Thyroid gland (tissue), 4 donors: Measurements from ENCODE around the gene CTAG2.
"Not testable (repeated sequence)": the region's sequence is repeated elsewhere in the genome, so short reads cannot be mapped to it uniquely, and the experiment has no call there.

ENCODE experiments used
- POLR2A ChIP-seq, 2 donors: fragments of 450-650 bp; IDR thresholded peaks; one replicate each; pipeline ENCODE4 v1.6.1; 2017; ENCODE audit warnings: antibody characterized with exemption in 2 of 2, mild to moderate bottlenecking in 2 of 2, moderate library complexity in 1 of 2
- TF ChIP-seq, protein P1 (sequence below), 6 experiments: fragments of 200-600 bp in 3 of 6; fragments of 450-650 bp in 3 of 6; sonication (generic) in 3 of 6; IDR thresholded peaks; one replicate each; pipeline ENCODE4 v1.5.1; 2016 to 2019; ENCODE audit warnings: antibody characterized with exemption in 6 of 6, mild to moderate bottlenecking in 2 of 6, inconsistent platforms in 1 of 6, moderate library complexity in 1 of 6

DNA sequence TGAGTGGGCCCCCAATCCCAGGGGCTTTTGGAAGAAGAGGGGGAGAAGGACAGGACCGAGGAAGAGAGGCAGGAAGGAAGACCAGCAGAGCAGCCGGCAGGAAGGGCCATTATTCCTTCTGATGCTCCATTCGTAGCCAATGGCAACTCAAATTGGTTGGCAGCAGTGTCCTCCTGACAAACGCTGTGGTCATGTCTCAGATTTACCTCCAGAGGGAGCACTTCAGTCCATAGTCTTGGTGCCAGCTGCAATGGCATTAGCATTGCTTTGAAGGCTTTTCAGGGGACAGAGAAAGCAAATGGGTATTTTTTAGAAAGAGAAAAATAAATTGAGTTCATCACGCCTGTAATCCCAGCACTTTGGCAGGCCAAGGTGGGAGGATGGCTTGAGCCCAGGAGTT lies 24.4 kb downstream of the CTAG2 start:
- TF ChIP-seq, protein P1, sequence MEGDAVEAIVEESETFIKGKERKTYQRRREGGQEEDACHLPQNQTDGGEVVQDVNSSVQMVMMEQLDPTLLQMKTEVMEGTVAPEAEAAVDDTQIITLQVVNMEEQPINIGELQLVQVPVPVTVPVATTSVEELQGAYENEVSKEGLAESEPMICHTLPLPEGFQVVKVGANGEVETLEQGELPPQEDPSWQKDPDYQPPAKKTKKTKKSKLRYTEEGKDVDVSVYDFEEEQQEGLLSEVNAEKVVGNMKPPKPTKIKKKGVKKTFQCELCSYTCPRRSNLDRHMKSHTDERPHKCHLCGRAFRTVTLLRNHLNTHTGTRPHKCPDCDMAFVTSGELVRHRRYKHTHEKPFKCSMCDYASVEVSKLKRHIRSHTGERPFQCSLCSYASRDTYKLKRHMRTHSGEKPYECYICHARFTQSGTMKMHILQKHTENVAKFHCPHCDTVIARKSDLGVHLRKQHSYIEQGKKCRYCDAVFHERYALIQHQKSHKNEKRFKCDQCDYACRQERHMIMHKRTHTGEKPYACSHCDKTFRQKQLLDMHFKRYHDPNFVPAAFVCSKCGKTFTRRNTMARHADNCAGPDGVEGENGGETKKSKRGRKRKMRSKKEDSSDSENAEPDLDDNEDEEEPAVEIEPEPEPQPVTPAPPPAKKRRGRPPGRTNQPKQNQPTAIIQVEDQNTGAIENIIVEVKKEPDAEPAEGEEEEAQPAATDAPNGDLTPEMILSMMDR (IDR thresholded peaks at IDR 0.05): not testable (repeated sequence)
- not testable (repeated sequence) for TF ChIP-seq POLR2A (IDR thresholded peaks at IDR 0.05)
